Esophagus squamous epithelium (tissue), 4 donors: ENCODE results near the gene DBET.
"Not testable (repeated sequence)": the region's sequence is repeated elsewhere in the genome, so short reads cannot be mapped to it uniquely, and the experiment has no call there.

Experiments used
- CTCF ChIP-seq, 6 experiments: fragments of 450-650 bp in 4 of 6; fragments of 200-600 bp in 2 of 6; sonication (generic) in 2 of 6; IDR thresholded peaks; one replicate each; pipeline ENCODE4 v1.5.1; 2016 to 2019; ENCODE audit warnings: antibody characterized with exemption in 6 of 6, mild to moderate bottlenecking in 4 of 6, moderate library complexity in 4 of 6
- POLR2A ChIP-seq, 4 donors: fragments of 450-650 bp; IDR thresholded peaks; one replicate each; pipeline ENCODE4 v1.6.1; 2017; ENCODE audit warnings: antibody characterized with exemption in 4 of 4, mild to moderate bottlenecking in 4 of 4, moderate library complexity in 3 of 4

GRCh38 chr4:190112879-190113278 lies 48.6 kb downstream of the DBET start:
- TF ChIP-seq CTCF, POLR2A (IDR thresholded peaks at IDR 0.05): not testable (repeated sequence)
